ENCODE measurements around the gene PTGER3. TPM values are rescaled to one million over a fixed set of nuclear protein-coding genes. Genes with fewer than 3 reads are reported as not detected.

The PTGER3 gene
- total and polyA plus RNA-seq, 2 of the 4 experiments (the other 2 are of a cell fraction), result not detected

GRCh38 chr1:71002709-71003475 is 44.7 kb downstream of the PTGER3 start:
- H2AK9ac ChIP-seq (replicated peaks; ENCODE audit: low read depth, low read length, poor library complexity), result no peak overlapping the region
- in situ Hi-C loops (cut with MboI; ENCODE audit: low sequenced_read_pairs), result no loop called here
- no peak for TF ChIP-seq MXI1 (IDR thresholded peaks at IDR 0.05; ENCODE audit: borderline replicate concordance, low read depth, low read length)
- TF ChIP-seq CTCF (conservative IDR thresholded peaks at IDR 0.05; ENCODE audit: low read depth, low read length), result no peak
- TF ChIP-seq CEBPB (IDR thresholded peaks at IDR 0.05; ENCODE audit: low read depth, low read length), result no peak
- no peak for TF ChIP-seq CHD1 (IDR thresholded peaks at IDR 0.05; ENCODE audit: low read depth, low read length)
- TF ChIP-seq RCOR1 (IDR thresholded peaks at IDR 0.05; ENCODE audit: insufficient replicate concordance, low read length), result no peak
- no peak for TF ChIP-seq RAD21 (IDR thresholded peaks at IDR 0.05; ENCODE audit: low read length)
- TF ChIP-seq, protein P1, sequence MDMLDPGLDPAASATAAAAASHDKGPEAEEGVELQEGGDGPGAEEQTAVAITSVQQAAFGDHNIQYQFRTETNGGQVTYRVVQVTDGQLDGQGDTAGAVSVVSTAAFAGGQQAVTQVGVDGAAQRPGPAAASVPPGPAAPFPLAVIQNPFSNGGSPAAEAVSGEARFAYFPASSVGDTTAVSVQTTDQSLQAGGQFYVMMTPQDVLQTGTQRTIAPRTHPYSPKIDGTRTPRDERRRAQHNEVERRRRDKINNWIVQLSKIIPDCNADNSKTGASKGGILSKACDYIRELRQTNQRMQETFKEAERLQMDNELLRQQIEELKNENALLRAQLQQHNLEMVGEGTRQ (IDR thresholded peaks at IDR 0.05; ENCODE audit: low read depth, low read length), result no peak
- TF ChIP-seq NFE2L2 (IDR thresholded peaks at IDR 0.05; ENCODE audit: low read depth, low read length), result no peak
- no peak for TF ChIP-seq MAFK (IDR thresholded peaks at IDR 0.05; ENCODE audit: low read depth, low read length)
- TF ChIP-seq SMC3 (IDR thresholded peaks at IDR 0.05; ENCODE audit: low read depth, low read length), result no peak
- no peak for TF ChIP-seq RFX5 (IDR thresholded peaks at IDR 0.05; ENCODE audit: low read depth, low read length)
- no peak overlapping the region for H2AK5ac ChIP-seq (ENCODE audit: low read depth, low read length)
- no peaks in the 10 kb centered on the region for H3K36me3 ChIP-seq (ENCODE audit: control insufficient read depth, insufficient read depth, low read length)
- no peaks in the 10 kb centered on the region for H4K20me1 ChIP-seq (ENCODE audit: insufficient read depth, low read length)
- no peak overlapping the region for H3K18ac ChIP-seq (ENCODE audit: low read depth, low read length)
- no peak overlapping the region for H2BK15ac ChIP-seq (ENCODE audit: low read depth, low read length)
- H3K4me2 ChIP-seq (ENCODE audit: low read depth, low read length), result no peak overlapping the region
- H3K4me1 ChIP-seq (ENCODE audit: control insufficient read depth, insufficient read depth, low read length), result no peaks in the 10 kb centered on the region
- H3K4me3 ChIP-seq (ENCODE audit: insufficient read depth, low read depth, low read length), result no peak overlapping the region
- DNase-seq (no peak), ATAC-seq (ENCODE audit: low read depth) (no peak)
- no CpG with 5 or more reads among the region's 3 CpGs for WGBS, 2 experiments (ENCODE audit: extremely low coverage in 2 of 2, insufficient read length in 1 of 2)
- H3K79me1 ChIP-seq (ENCODE audit: low read depth in 1 of 2, low read length in 2 of 2), result no peaks in the 10 kb centered on the region
- H2BK120ac ChIP-seq (ENCODE audit: low read depth, low read length), result no peak overlapping the region
- dilution Hi-C loops (cut with HindIII; ENCODE audit: low sequenced_read_pairs, unreplicated experiment), result no loop called here
- H3K23ac ChIP-seq (ENCODE audit: low read depth, low read length), result no peak overlapping the region
- H3K27me3 ChIP-seq (ENCODE audit: control insufficient read depth, insufficient read depth, low read length), result no peaks in the 10 kb centered on the region
- no peak overlapping the region for H3K4ac ChIP-seq (ENCODE audit: low read depth, low read length)
- ChIA-PET POLR2A (ENCODE audit: unreplicated experiment) (no interaction called here), CTCF (interaction anchor here (0.6 kb wide), 1 partner anchor 10 kb away, joined by 3 read pairs; no protein-coding TSS in a partner anchor)
- no peak overlapping the region for H2BK5ac ChIP-seq (ENCODE audit: low read depth, low read length, poor library complexity, severe bottlenecking)
- no peak overlapping the region for H4K5ac ChIP-seq (ENCODE audit: low read depth, low read length)
- no peak overlapping the region for H4K91ac ChIP-seq (ENCODE audit: insufficient read depth, low read depth, low read length)
- no TSS peak for BruUV-seq (replicated peaks)
- no peak overlapping the region for H2AFZ ChIP-seq (replicated peaks; ENCODE audit: low read length, poor library complexity)
- intact Hi-C loops (cut with micrococcal nuclease), result no loop called here
- H3K9ac ChIP-seq (ENCODE audit: low read depth, low read length), result no peak overlapping the region
- no peak overlapping the region for H3K56ac ChIP-seq (ENCODE audit: extremely low read depth, insufficient read depth, low read length)
- H3K9me3 ChIP-seq (ENCODE audit: control insufficient read depth, insufficient read depth, low read length), result no peaks in the 10 kb centered on the region
- H2BK20ac ChIP-seq (ENCODE audit: low read depth, low read length), result no peak overlapping the region
- no peak overlapping the region for H3K27ac ChIP-seq (ENCODE audit: insufficient read depth, low read length)
- no peaks in the 10 kb centered on the region for H3K9me1 ChIP-seq (ENCODE audit: insufficient read depth, low read length)
- no peak overlapping the region for H3K14ac ChIP-seq (replicated peaks; ENCODE audit: low read depth, low read length)
- H4K8ac ChIP-seq (ENCODE audit: low read depth in 2 of 2, low read length in 2 of 2), result no peak overlapping the region
